WTC11 (cell line): ENCODE results near the gene ARHGEF1. TPM values are rescaled to one million over a fixed set of nuclear protein-coding genes. Genes with fewer than 3 reads are reported as not detected.

ENCODE experiments used
- ATAC-seq: fragments of 200-7000 bp; cut with Tn5 transposase; 2 replicates; pipeline ENCODE4 v1.10.0; 2021; ENCODE audit warnings: mild to moderate bottlenecking, moderate library complexity
- CTCF ChIA-PET: fragments of 300-600 bp; sonication (Branson Sonifier 250); formaldehyde crosslinking; loops from one replicate; lab custom pipeline; 2021; ENCODE audit warnings: antibody characterized with exemption; lab: Charles Lee
- POLR2A ChIA-PET: fragments of 350-600 bp; sonication (Branson Sonifier 250); formaldehyde crosslinking; loops from one replicate; lab custom pipeline; 2021; ENCODE audit warnings: antibody characterized with exemption; lab: Charles Lee
- DNase-seq: peaks from one replicate; pipeline ENCODE4 v3.0.0; 2021; ENCODE audit warnings: low spot score
- H3K27ac Mint-ChIP-seq: 2 replicates; pipeline ENCODE4 v1.8.0; 2021; ENCODE audit warnings: mixed read lengths
- H3K27me3 Mint-ChIP-seq: 2 replicates; pipeline ENCODE4 v1.8.0; 2021; ENCODE audit warnings: low read depth, mild to moderate bottlenecking, moderate library complexity, mixed read lengths
- H3K36me3 Mint-ChIP-seq: 2 replicates; pipeline ENCODE4 v1.8.0; 2021; ENCODE audit warnings: mixed read lengths
- H3K4me1 Mint-ChIP-seq: 2 replicates; pipeline ENCODE4 v1.8.0; 2022; ENCODE audit warnings: mixed read lengths
- H3K4me3 Mint-ChIP-seq: 2 replicates; pipeline ENCODE4 v1.8.0; 2021; ENCODE audit warnings: mild to moderate bottlenecking, moderate library complexity, mixed read lengths
- H3K9me3 Mint-ChIP-seq: 2 replicates; pipeline ENCODE4 v1.8.0; 2021; ENCODE audit warnings: mixed read lengths
- FOXP1 ChIP-seq: sonication (generic); formaldehyde crosslinking; IDR thresholded peaks from 2 replicates; pipeline ENCODE4 v1.8.0; 2022; ENCODE audit warnings: missing genetic modification reagents, mild to moderate bottlenecking, moderate library complexity, borderline replicate concordance
- GABPB1 ChIP-seq: sonication (generic); formaldehyde crosslinking; IDR thresholded peaks from 2 replicates; pipeline ENCODE4 v1.8.1; 2023; ENCODE audit warnings: mild to moderate bottlenecking, missing genetic modification reagents
- GRHL2 ChIP-seq: fragments of 250-450 bp; sonication (Bioruptor Pico); IDR thresholded peaks from 2 replicates; pipeline ENCODE4 v1.8.0; 2022; ENCODE audit warnings: mild to moderate bottlenecking, moderate library complexity; ENCODE audit not compliant: insufficient replicate concordance, severe bottlenecking
- JUN ChIP-seq: sonication (generic); formaldehyde crosslinking; IDR thresholded peaks from 2 replicates; pipeline ENCODE4 v1.8.0; 2023; ENCODE audit warnings: mild to moderate bottlenecking, missing genetic modification reagents
- MXD4 ChIP-seq: fragments of 250-450 bp; sonication (Bioruptor Pico); IDR thresholded peaks from 2 replicates; pipeline ENCODE4 v1.8.0; 2021; ENCODE audit warnings: mild to moderate bottlenecking, moderate library complexity, borderline replicate concordance
- NFE2L1 ChIP-seq: sonication (generic); formaldehyde crosslinking; IDR thresholded peaks from 2 replicates; pipeline ENCODE4 v1.8.1; 2023; ENCODE audit warnings: missing genetic modification reagents
- NR1H2 ChIP-seq: sonication (generic); formaldehyde crosslinking; IDR thresholded peaks from 2 replicates; pipeline ENCODE4 v1.9.0; 2021; ENCODE audit warnings: mild to moderate bottlenecking, moderate library complexity, missing genetic modification reagents
- NR2C2 ChIP-seq: sonication (generic); formaldehyde crosslinking; IDR thresholded peaks from 2 replicates; pipeline ENCODE4 v1.8.0; 2022; ENCODE audit warnings: mild to moderate bottlenecking, missing genetic modification reagents
- RELA ChIP-seq: sonication (generic); formaldehyde crosslinking; IDR thresholded peaks from 2 replicates; pipeline ENCODE4 v1.8.1; 2022; ENCODE audit warnings: missing genetic modification reagents, mild to moderate bottlenecking, borderline replicate concordance
- SOX15 ChIP-seq: fragments of 250-450 bp; sonication (Bioruptor Pico); IDR thresholded peaks from 2 replicates; pipeline ENCODE4 v1.9.0; 2021; ENCODE audit warnings: mild to moderate bottlenecking
- TEAD1 ChIP-seq: sonication (generic); formaldehyde crosslinking; IDR thresholded peaks from 2 replicates; pipeline ENCODE4 v1.8.0; 2022; ENCODE audit warnings: mild to moderate bottlenecking, missing genetic modification reagents
- TP53 ChIP-seq: sonication (generic); formaldehyde crosslinking; IDR thresholded peaks from 2 replicates; pipeline ENCODE4 v1.8.1; 2023; ENCODE audit warnings: mild to moderate bottlenecking, missing genetic modification reagents
- ZNF317 ChIP-seq: sonication (generic); formaldehyde crosslinking; IDR thresholded peaks from 2 replicates; pipeline ENCODE4 v1.8.1; 2023; ENCODE audit warnings: low read depth, mild to moderate bottlenecking, moderate library complexity, missing genetic modification reagents, borderline replicate concordance
- ZNF671 ChIP-seq: fragments of 250-450 bp; sonication (Bioruptor Pico); IDR thresholded peaks from 2 replicates; pipeline ENCODE4 v1.8.0; 2021; ENCODE audit warnings: mild to moderate bottlenecking
- total RNA-seq: library from RNA; stranded (reverse); gene quantifications from 3 replicates; pipeline ENCODE4 v1.2.3, GENCODE V29; 2021
- TF ChIP-seq, protein P1 (sequence below): sonication (generic); formaldehyde crosslinking; IDR thresholded peaks from 2 replicates; pipeline ENCODE4 v1.8.1; 2023; ENCODE audit warnings: mild to moderate bottlenecking, missing genetic modification reagents, moderate library complexity
- TF ChIP-seq, protein P2 (sequence below): sonication (generic); formaldehyde crosslinking; IDR thresholded peaks from 2 replicates; pipeline ENCODE4 v1.8.1; 2022; ENCODE audit warnings: missing genetic modification reagents, borderline replicate concordance
- TF ChIP-seq, protein P3 (sequence below): sonication (generic); formaldehyde crosslinking; IDR thresholded peaks from 2 replicates; pipeline ENCODE4 v1.8.1; 2023; ENCODE audit warnings: mild to moderate bottlenecking, missing genetic modification reagents
- TF ChIP-seq, protein P4 (sequence below): sonication (generic); formaldehyde crosslinking; conservative IDR thresholded peaks from 2 replicates; pipeline ENCODE4 v1.8.1; 2022; ENCODE audit warnings: mild to moderate bottlenecking, missing genetic modification reagents
- TF ChIP-seq, protein P5 (sequence below): sonication (generic); formaldehyde crosslinking; IDR thresholded peaks from 2 replicates; pipeline ENCODE4 v1.8.1; 2022; ENCODE audit warnings: mild to moderate bottlenecking, missing genetic modification reagents, moderate library complexity, borderline replicate concordance
- TF ChIP-seq, protein P6 (sequence below): sonication (generic); formaldehyde crosslinking; IDR thresholded peaks from 2 replicates; pipeline ENCODE4 v1.8.0; 2022; ENCODE audit warnings: mild to moderate bottlenecking, missing genetic modification reagents

Gene ARHGEF1
- total RNA-seq, 1 experiment from 2014 or later = 102 TPM

DNA sequence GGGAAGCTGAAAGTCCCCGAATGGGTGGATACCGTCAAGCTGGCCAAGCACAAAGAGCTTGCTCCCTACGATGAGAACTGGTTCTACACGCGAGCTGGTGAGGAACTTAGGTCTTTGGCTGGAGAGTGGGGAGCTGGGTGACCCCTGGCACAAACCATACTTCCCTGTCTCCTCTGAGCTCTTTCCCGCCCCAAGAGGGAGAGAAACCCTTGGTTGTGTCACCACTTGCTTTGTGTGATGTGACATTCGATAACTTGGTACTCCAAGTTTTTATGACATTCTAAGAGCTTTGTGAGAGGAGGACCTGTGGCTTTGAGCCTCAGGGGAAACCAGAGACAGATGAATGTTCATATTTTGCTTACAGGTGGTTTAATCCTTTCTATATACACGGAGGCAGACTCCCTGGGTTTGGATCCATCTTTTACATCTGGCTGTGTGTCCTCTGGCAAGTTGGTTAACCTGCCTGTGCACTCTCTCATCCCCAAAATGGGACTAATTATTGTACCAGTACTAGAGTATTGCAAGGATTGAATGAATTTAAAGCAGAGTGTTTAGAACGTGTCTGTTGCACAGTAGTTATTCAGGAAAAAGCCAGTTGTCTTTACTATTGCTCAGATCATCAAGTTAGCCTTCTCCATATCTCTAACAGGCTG, 21.7 kb upstream of the ARHGEF1 start:
- Mint-ChIP-seq H3K9me3 (no peaks in the 10 kb centered on the region), H3K27ac (peak overlapping the region; percentile 92), H3K4me3 (peak overlapping the region; percentile 94), H3K36me3 (peaks cover 55% of the 10 kb centered on the region), H3K27me3 (peaks cover 8% of the 10 kb centered on the region), H3K4me1 (peaks cover 49% of the 10 kb centered on the region)
- TF ChIP-seq GRHL2 (CRISPR knock-in tag) (no peak), TP53 (CRISPR knock-in tag) (no peak), ZNF671 (no peak), SOX15 (CRISPR knock-in tag) (no peak), ZNF317 (CRISPR knock-in tag) (no peak), JUN (CRISPR knock-in tag) (no peak), FOXP1 (CRISPR knock-in tag) (no peak), NFE2L1 (CRISPR knock-in tag) (no peak), RELA (CRISPR knock-in tag) (no peak), NR2C2 (CRISPR knock-in tag) (no peak), TEAD1 (CRISPR knock-in tag) (no peak), MXD4 (CRISPR knock-in tag) (no peak), NR1H2 (CRISPR knock-in tag) (no peak), GABPB1 (CRISPR knock-in tag) (no peak)
- TF ChIP-seq, protein P1, sequence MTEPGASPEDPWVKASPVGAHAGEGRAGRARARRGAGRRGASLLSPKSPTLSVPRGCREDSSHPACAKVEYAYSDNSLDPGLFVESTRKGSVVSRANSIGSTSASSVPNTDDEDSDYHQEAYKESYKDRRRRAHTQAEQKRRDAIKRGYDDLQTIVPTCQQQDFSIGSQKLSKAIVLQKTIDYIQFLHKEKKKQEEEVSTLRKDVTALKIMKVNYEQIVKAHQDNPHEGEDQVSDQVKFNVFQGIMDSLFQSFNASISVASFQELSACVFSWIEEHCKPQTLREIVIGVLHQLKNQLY (CRISPR knock-in tag) = no peak
- TF ChIP-seq, protein P2, sequence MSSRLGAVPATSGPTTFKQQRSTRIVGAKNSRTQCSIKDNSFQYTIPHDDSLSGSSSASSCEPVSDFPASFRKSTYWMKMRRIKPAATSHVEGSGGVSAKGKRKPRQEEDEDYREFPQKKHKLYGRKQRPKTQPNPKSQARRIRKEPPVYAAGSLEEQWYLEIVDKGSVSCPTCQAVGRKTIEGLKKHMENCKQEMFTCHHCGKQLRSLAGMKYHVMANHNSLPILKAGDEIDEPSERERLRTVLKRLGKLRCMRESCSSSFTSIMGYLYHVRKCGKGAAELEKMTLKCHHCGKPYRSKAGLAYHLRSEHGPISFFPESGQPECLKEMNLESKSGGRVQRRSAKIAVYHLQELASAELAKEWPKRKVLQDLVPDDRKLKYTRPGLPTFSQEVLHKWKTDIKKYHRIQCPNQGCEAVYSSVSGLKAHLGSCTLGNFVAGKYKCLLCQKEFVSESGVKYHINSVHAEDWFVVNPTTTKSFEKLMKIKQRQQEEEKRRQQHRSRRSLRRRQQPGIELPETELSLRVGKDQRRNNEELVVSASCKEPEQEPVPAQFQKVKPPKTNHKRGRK (CRISPR knock-in tag) = no peak
- TF ChIP-seq, protein P3, sequence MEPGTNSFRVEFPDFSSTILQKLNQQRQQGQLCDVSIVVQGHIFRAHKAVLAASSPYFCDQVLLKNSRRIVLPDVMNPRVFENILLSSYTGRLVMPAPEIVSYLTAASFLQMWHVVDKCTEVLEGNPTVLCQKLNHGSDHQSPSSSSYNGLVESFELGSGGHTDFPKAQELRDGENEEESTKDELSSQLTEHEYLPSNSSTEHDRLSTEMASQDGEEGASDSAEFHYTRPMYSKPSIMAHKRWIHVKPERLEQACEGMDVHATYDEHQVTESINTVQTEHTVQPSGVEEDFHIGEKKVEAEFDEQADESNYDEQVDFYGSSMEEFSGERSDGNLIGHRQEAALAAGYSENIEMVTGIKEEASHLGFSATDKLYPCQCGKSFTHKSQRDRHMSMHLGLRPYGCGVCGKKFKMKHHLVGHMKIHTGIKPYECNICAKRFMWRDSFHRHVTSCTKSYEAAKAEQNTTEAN (CRISPR knock-in tag) = no peak
- TF ChIP-seq, protein P4, sequence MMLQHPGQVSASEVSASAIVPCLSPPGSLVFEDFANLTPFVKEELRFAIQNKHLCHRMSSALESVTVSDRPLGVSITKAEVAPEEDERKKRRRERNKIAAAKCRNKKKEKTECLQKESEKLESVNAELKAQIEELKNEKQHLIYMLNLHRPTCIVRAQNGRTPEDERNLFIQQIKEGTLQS = no peak
- TF ChIP-seq, protein P5, sequence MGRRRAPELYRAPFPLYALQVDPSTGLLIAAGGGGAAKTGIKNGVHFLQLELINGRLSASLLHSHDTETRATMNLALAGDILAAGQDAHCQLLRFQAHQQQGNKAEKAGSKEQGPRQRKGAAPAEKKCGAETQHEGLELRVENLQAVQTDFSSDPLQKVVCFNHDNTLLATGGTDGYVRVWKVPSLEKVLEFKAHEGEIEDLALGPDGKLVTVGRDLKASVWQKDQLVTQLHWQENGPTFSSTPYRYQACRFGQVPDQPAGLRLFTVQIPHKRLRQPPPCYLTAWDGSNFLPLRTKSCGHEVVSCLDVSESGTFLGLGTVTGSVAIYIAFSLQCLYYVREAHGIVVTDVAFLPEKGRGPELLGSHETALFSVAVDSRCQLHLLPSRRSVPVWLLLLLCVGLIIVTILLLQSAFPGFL = no peak
- TF ChIP-seq, protein P6, sequence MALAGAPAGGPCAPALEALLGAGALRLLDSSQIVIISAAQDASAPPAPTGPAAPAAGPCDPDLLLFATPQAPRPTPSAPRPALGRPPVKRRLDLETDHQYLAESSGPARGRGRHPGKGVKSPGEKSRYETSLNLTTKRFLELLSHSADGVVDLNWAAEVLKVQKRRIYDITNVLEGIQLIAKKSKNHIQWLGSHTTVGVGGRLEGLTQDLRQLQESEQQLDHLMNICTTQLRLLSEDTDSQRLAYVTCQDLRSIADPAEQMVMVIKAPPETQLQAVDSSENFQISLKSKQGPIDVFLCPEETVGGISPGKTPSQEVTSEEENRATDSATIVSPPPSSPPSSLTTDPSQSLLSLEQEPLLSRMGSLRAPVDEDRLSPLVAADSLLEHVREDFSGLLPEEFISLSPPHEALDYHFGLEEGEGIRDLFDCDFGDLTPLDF (CRISPR knock-in tag) = no peak
- no peak for DNase-seq
- no peak for ATAC-seq
- CTCF ChIA-PET = interaction anchor here (1.8 to 2.1 kb wide), 2 partner anchors 12 to 154 kb away, joined by 5 to 14 read pairs; no protein-coding TSS in a partner anchor
- POLR2A ChIA-PET = interaction anchor here (0.8 to 2.7 kb wide), 2 partner anchors 10 to 68 kb away, joined by 4 to 30 read pairs; no protein-coding TSS in a partner anchor
